ENCODE data around the gene POLR1G.
A peak's percentile ranks its signal among the peaks of the same experiment; 100 is the strongest.

The POLR1G gene

DNA sequence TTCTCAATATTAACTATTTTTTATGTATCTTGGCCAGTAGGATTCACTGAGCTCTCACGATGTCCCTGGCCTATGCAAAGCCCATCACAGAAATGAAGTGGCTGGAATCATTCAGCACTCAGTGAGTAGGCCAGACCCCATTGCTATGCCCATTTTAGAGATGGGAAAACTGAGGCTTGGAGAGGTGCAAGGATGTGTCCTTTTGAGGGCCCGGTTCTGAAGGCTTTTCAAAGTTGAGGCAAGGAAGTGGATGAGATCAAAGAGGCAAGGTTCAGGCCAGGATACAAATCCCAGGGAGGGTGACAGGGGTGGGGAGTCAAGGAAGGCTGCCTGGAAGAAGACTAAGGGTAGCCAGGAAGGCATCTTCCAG, 35.9 kb downstream of the POLR1G start:
- no peaks in the 10 kb centered on the region for H3F3A ChIP-seq (ENCODE audit: low read depth)
- H3K9ac ChIP-seq (ENCODE audit: low read depth, low read length, poor library complexity, severe bottlenecking) = no peak overlapping the region
- TF ChIP-seq CTCF (conservative IDR thresholded peaks at IDR 0.05; ENCODE audit: low read length) = no peak
- TF ChIP-seq EZH2phosphoT487 (IDR thresholded peaks at IDR 0.05; ENCODE audit: borderline replicate concordance) = no peak
- no peak overlapping the region for H3K4me3 ChIP-seq (ENCODE audit: low read length, poor library complexity, severe bottlenecking)
- no peaks in the 10 kb centered on the region for H4K20me1 ChIP-seq (ENCODE audit: insufficient read depth, low read length, poor library complexity, severe bottlenecking)
- no peak overlapping the region for H2AFZ ChIP-seq (ENCODE audit: low read length)
- no peaks in the 10 kb centered on the region for H3K36me3 ChIP-seq (ENCODE audit: insufficient read depth, low read length)
- no peaks in the 10 kb centered on the region for H3K9me2 ChIP-seq (replicated peaks; ENCODE audit: low read depth, low read length)
- H3K4me2 ChIP-seq (ENCODE audit: low read depth, low read length, poor library complexity, severe bottlenecking) = peak overlapping the region; percentile 91
- no peaks in the 10 kb centered on the region for H3K9me3 ChIP-seq (ENCODE audit: insufficient read depth, low read depth, low read length)
- no peaks in the 10 kb centered on the region for H3K79me2 ChIP-seq (ENCODE audit: insufficient read depth, low read length)
- H3K27me3 ChIP-seq (ENCODE audit: insufficient read depth, low read length, poor library complexity, severe bottlenecking) = no peaks in the 10 kb centered on the region
- peaks cover 15% of the 10 kb centered on the region for H3K4me1 ChIP-seq (ENCODE audit: insufficient read depth, low read length, poor library complexity, severe bottlenecking)

DNA sequence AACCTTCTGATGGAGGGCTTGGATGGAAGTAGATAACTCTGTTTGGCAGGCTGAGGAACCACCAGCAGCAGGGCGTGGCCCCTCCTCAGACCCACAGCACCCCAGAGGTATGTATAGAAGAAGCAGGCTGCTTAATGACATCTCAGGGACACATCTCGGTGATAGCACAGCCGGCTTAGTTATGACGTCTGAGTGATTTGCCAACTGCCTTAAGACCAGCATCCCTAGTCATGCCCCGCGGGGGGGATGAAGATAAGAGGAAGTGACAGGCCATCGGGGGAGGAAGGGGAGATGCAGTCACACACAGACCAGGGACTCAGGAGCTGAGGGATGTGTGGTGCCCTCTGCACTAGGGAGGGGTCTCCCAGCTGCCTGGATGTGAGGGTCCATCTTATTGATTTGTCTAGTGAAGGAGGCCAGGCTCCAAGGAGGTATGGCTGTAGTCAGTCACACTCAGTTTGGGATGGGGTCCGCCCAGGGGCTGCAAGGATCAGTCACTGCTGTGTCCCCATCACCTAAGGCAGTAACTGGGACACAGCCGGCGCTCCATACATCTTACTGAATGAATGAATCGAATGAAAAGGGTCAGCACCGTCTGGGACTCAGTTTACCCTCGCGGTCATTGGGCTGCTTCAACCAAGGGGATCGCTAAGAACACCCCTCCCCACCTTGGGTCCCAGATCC, 36.5 kb downstream of the POLR1G start:
- peaks cover 15% of the 10 kb centered on the region for H3K4me1 ChIP-seq (ENCODE audit: insufficient read depth, low read length, poor library complexity, severe bottlenecking)
- TF ChIP-seq CTCF (conservative IDR thresholded peaks at IDR 0.05; ENCODE audit: low read length) (no peak), EZH2phosphoT487 (IDR thresholded peaks at IDR 0.05; ENCODE audit: borderline replicate concordance) (no peak)

DNA sequence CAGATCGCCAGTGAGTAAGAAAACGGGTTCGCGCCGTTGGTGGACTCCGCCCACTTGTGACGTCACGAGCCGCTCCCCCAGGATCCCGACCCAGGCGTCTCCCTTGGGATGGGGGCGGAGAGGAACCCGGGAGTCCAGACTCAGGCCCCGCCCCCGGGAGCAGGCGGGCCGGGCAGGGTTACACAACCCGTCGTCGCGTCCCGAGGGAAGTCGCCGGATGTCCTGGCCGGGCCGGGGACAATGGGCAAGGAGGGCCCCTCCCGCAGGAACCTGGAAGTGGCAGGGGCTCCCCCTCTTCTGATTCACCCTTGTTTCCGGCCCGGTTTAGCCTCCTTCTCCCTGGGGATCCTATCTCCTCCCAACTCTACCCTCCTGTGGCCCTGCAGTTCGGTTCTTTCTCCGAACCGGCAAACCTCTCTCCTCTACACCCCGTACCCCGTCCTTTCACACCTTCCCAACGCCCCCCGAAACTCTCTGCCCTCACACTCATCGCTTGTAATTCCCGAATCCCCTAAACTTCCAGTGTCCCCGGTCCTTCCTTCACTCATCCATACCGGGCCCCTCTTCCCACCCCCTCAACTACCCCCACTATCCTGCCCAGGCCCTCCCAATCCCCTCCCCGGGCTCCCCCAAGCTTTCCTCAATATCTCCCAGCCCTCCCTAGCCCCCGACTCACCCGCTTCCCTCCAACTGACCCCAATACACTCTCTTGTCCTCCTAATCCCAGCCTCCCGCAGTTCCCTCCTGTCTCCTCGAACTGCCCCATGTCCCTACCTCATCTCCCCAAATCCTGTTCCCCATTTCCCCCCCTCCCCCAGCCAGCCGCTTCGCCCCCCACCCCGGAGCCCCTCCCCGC, 37.2 kb downstream of the POLR1G start:
- no peaks in the 10 kb centered on the region for H3K27me3 ChIP-seq (ENCODE audit: insufficient read depth, low read length, poor library complexity, severe bottlenecking)
- no peaks in the 10 kb centered on the region for H3K9me3 ChIP-seq (ENCODE audit: insufficient read depth, low read depth, low read length)
- H3K9me2 ChIP-seq (replicated peaks; ENCODE audit: low read depth, low read length) = no peaks in the 10 kb centered on the region
- H3F3A ChIP-seq (ENCODE audit: low read depth) = no peaks in the 10 kb centered on the region
- H2AFZ ChIP-seq (ENCODE audit: low read length) = peak overlapping the region; percentile 58; the same call in 1 of the 2 replicates
- no peaks in the 10 kb centered on the region for H3K36me3 ChIP-seq (ENCODE audit: insufficient read depth, low read length)
- H3K9ac ChIP-seq (ENCODE audit: low read depth, low read length, poor library complexity, severe bottlenecking) = peak overlapping the region; percentile 58
- H3K79me2 ChIP-seq (ENCODE audit: insufficient read depth, low read length) = no peaks in the 10 kb centered on the region
- peak overlapping the region; percentile 91 for H3K4me2 ChIP-seq (ENCODE audit: low read depth, low read length, poor library complexity, severe bottlenecking)
- no peaks in the 10 kb centered on the region for H4K20me1 ChIP-seq (ENCODE audit: insufficient read depth, low read length, poor library complexity, severe bottlenecking)
- TF ChIP-seq EZH2phosphoT487 (IDR thresholded peaks at IDR 0.05; ENCODE audit: borderline replicate concordance) (no peak), CTCF (conservative IDR thresholded peaks at IDR 0.05; ENCODE audit: low read length) (no peak)
- peak overlapping the region; percentile 73 for H3K4me3 ChIP-seq (ENCODE audit: low read length, poor library complexity, severe bottlenecking)
- peaks cover 15% of the 10 kb centered on the region for H3K4me1 ChIP-seq (ENCODE audit: insufficient read depth, low read length, poor library complexity, severe bottlenecking)

More for the DNA sequence above, 36.5 kb downstream of the POLR1G start:
- Histone ChIP-seq H3K4me2 (ENCODE audit: low read depth, low read length, poor library complexity, severe bottlenecking) (peak overlapping the region; percentile 91), H3K79me2 (ENCODE audit: insufficient read depth, low read length) (no peaks in the 10 kb centered on the region), H3K27me3 (ENCODE audit: insufficient read depth, low read length, poor library complexity, severe bottlenecking) (no peaks in the 10 kb centered on the region), H3K9ac (ENCODE audit: low read depth, low read length, poor library complexity, severe bottlenecking) (peak overlapping the region; percentile 58), H3K9me3 (ENCODE audit: insufficient read depth, low read depth, low read length) (no peaks in the 10 kb centered on the region), H3K36me3 (ENCODE audit: insufficient read depth, low read length) (no peaks in the 10 kb centered on the region), H3F3A (ENCODE audit: low read depth) (no peaks in the 10 kb centered on the region), H4K20me1 (ENCODE audit: insufficient read depth, low read length, poor library complexity, severe bottlenecking) (no peaks in the 10 kb centered on the region), H3K4me3 (ENCODE audit: low read length, poor library complexity, severe bottlenecking) (peak overlapping the region; percentile 73), H3K9me2 (replicated peaks; ENCODE audit: low read depth, low read length) (no peaks in the 10 kb centered on the region), H2AFZ (ENCODE audit: low read length) (no peak overlapping the region)

Data from Loucy (cell line).